ENCODE results near the gene SELENOM. TPM values are rescaled to one million over a fixed set of nuclear protein-coding genes. Genes with fewer than 3 reads are reported as not detected.
A peak's percentile ranks its signal among the peaks of the same experiment; 100 is the strongest.

Gene SELENOM
- total and polyA plus RNA-seq, 4 donors: 40.2 to 85.1 (median 46.5) TPM

DNA sequence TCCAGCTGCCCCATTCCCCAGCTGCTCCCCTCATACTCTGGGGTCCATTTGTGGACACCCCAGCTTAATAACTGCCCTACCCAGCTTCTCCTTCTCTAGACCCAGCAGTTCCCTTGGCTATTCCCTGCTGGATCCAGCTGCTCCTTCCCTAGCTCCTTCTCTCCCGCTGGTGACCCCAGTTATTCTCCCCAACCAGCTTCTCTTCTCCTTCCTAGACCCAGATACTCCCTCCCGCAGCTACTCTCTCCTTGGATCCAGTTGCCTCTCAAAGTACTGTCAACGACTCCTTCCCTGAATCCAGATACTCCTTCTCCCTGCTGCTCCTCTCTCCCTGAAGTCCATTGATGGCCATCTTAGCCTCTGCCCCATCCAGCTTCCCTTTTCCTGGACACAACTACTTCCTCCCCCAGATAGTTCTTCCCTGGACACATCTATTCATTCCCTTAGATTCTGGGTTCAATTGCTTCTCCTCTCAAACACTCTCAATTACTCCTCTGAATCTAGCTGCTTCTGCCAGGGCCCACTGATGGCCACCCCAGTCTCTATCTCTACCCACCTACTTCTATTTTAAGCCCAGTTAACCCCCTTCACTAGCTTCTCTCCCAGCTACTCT, 11.6 kb downstream of the SELENOM start:
- Histone ChIP-seq H3K27me3 (ENCODE audit: control insufficient read depth, insufficient read depth, low read length) (no peaks in the 10 kb centered on the region), H3K27ac (ENCODE audit: low read depth, low read length) (no peak overlapping the region), H3K4me3 (ENCODE audit: low read depth, low read length) (no peak overlapping the region), H3K4me1 (ENCODE audit: control insufficient read depth, insufficient read depth, low read length) (peaks cover 52% of the 10 kb centered on the region), H3K9me3 (ENCODE audit: control insufficient read depth, insufficient read depth, low read length) (no peaks in the 10 kb centered on the region), H3K36me3 (ENCODE audit: control insufficient read depth, insufficient read depth, low read length) (peaks cover 88% of the 10 kb centered on the region)
- no peak for DNase-seq (ENCODE audit: low read depth in 4 of 6, low spot score in 6 of 6)
- 99% methylated on average over 3 of the region's 3 CpGs for WGBS (ENCODE audit: insufficient coverage)

DNA sequence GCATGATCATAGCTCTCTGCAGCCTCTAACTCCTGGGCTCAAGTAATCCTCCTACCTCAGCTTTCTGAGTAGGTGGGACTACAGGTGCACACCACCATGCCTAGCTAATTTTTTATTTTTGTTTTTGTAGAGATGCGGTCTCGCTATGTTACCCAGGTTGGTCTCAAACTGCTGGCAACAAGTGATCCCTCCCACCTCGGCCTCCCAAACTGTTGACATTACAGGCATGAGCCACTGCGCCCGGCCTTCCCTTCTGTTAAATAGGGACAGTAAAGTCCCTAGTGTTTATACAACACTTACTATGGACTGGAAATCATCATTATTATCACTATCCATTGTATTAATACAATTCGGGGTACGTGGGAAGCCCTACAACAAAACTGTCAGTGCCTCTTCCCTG, 12.6 kb downstream of the SELENOM start:
- H3K36me3 ChIP-seq (ENCODE audit: control insufficient read depth, insufficient read depth, low read length): peaks cover 88% of the 10 kb centered on the region
- H3K4me1 ChIP-seq (ENCODE audit: control insufficient read depth, insufficient read depth, low read length): peaks cover 57% of the 10 kb centered on the region
- H3K27me3 ChIP-seq (ENCODE audit: control insufficient read depth, insufficient read depth, low read length): no peaks in the 10 kb centered on the region
- H3K4me3 ChIP-seq (ENCODE audit: low read depth, low read length): no peak overlapping the region
- no peak for DNase-seq (ENCODE audit: low read depth in 4 of 6, low spot score in 6 of 6)
- H3K9me3 ChIP-seq (ENCODE audit: control insufficient read depth, insufficient read depth, low read length): no peaks in the 10 kb centered on the region
- H3K27ac ChIP-seq (ENCODE audit: low read depth, low read length): no peak overlapping the region
- 97% methylated on average over 3 of the region's 7 CpGs for WGBS (ENCODE audit: insufficient coverage)

DNA sequence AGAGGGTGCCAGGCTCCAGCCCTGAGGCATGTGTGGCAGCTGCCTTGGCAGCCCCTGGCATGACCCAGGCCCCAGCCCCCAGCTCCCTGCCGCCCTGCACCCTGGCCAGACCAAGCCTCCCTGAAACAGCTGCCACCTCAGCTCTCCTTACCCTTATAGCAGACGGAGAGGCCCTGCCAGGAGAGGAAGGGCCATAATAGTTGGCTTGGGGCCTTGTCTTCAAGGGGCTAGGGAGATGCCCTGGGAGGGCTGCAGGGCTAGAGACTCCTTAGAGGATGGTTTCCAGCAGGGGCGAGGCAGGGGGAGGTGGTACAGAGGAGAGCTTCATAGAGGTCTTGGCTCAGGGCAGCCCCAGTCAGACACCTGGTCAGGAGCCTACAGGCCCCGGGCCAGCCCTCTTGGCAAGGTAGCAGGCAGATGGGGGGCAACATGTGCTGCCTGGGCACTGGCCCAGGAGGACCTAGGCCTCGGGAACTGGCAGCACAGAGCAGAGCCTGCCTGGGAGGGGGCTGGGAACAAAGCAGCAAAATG, 13.3 kb downstream of the SELENOM start:
- Histone ChIP-seq H3K4me3 (ENCODE audit: low read depth, low read length) (no peak overlapping the region), H3K9me3 (ENCODE audit: control insufficient read depth, insufficient read depth, low read length) (no peaks in the 10 kb centered on the region), H3K36me3 (ENCODE audit: control insufficient read depth, insufficient read depth, low read length) (peaks cover 90% of the 10 kb centered on the region), H3K27ac (ENCODE audit: low read depth, low read length) (no peak overlapping the region), H3K27me3 (ENCODE audit: control insufficient read depth, insufficient read depth, low read length) (no peaks in the 10 kb centered on the region), H3K4me1 (ENCODE audit: control insufficient read depth, insufficient read depth, low read length) (peaks cover 61% of the 10 kb centered on the region)
- WGBS (ENCODE audit: insufficient coverage): 57% methylated on average over 5 of the region's 5 CpGs
- peak in 1 of 6 donors; percentile 71 for DNase-seq (ENCODE audit: low read depth in 4 of 6, low spot score in 6 of 6)

DNA sequence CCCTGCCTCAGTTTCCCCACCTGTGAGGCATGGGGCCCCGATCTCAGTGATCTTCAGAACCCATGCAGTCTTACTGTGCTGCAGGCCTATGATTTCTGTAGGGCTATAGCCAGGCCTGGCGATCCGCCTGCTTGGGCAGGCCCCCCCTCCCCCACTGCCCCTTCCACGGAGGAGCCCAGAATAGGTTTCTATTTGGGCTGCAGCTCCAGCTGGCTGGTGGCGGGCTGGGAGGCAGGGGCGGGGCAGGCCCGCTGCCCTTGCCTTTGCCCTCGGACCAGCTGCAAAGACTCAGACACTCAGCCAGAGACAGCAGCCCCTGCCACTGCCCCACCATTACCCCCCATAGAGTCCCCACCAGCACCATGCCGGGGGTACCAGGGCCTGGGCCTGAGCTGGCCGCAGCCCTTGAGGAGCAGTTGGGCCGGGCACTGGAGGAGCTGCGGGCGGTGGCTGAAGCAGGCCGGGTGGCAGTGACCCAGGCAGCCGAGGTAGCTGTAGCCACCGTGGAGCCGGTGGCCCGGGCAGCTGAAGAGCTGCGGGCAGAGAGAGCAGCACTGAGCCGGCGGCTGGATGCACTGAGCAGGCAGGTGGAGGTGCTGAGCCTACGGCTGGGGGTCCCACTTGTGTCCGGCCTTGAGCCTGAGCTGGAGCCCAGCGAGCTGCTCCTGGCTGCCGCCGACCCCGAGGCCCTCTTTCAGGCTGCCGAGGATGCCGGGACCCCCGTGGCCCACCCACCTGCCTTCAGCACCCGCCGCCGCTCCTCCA, 14.1 kb downstream of the SELENOM start:
- 84% methylated on average over 23 of the region's 33 CpGs for WGBS (ENCODE audit: insufficient coverage)
- peak in 1 of 6 donors; percentile 14 for DNase-seq (ENCODE audit: low read depth in 4 of 6, low spot score in 6 of 6)
- H3K27me3 ChIP-seq (ENCODE audit: control insufficient read depth, insufficient read depth, low read length): no peaks in the 10 kb centered on the region
- no peaks in the 10 kb centered on the region for H3K9me3 ChIP-seq (ENCODE audit: control insufficient read depth, insufficient read depth, low read length)
- H3K4me1 ChIP-seq (ENCODE audit: control insufficient read depth, insufficient read depth, low read length): peaks cover 61% of the 10 kb centered on the region
- no peak overlapping the region for H3K4me3 ChIP-seq (ENCODE audit: low read depth, low read length)
- no peak overlapping the region for H3K27ac ChIP-seq (ENCODE audit: low read depth, low read length)
- peaks cover 90% of the 10 kb centered on the region for H3K36me3 ChIP-seq (ENCODE audit: control insufficient read depth, insufficient read depth, low read length)

DNA sequence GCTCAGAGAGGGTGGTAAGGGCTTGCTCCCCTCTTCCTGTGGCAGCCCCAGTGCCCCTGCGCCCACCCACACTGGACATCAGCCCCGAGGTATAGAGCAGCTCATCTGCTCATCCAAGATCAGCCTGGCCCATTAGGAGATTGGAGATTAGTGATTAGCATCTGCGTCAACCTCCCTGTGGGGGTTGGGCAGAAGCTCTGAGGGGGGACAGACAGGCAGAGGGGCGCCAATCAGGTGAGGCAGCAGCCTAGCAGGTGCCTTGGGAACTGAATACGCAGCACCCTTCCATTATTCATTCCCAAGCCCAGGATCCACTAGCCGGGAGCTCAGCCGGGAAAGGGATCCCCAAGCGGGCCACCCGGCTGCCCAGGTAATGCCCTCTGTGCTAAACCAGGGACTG, 15.2 kb downstream of the SELENOM start:
- no peak overlapping the region for H3K27ac ChIP-seq (ENCODE audit: low read depth, low read length)
- DNase-seq (ENCODE audit: low read depth in 4 of 6, low spot score in 6 of 6): peak in 1 of 6 donors; percentile 0
- H3K36me3 ChIP-seq (ENCODE audit: control insufficient read depth, insufficient read depth, low read length): peaks cover 98% of the 10 kb centered on the region
- H3K4me3 ChIP-seq (ENCODE audit: low read depth, low read length): no peak overlapping the region
- H3K4me1 ChIP-seq (ENCODE audit: control insufficient read depth, insufficient read depth, low read length): peaks cover 68% of the 10 kb centered on the region
- 100% methylated on average over 1 of the region's 9 CpGs for WGBS (ENCODE audit: insufficient coverage)
- H3K9me3 ChIP-seq (ENCODE audit: control insufficient read depth, insufficient read depth, low read length): no peaks in the 10 kb centered on the region
- no peaks in the 10 kb centered on the region for H3K27me3 ChIP-seq (ENCODE audit: control insufficient read depth, insufficient read depth, low read length)

DNA sequence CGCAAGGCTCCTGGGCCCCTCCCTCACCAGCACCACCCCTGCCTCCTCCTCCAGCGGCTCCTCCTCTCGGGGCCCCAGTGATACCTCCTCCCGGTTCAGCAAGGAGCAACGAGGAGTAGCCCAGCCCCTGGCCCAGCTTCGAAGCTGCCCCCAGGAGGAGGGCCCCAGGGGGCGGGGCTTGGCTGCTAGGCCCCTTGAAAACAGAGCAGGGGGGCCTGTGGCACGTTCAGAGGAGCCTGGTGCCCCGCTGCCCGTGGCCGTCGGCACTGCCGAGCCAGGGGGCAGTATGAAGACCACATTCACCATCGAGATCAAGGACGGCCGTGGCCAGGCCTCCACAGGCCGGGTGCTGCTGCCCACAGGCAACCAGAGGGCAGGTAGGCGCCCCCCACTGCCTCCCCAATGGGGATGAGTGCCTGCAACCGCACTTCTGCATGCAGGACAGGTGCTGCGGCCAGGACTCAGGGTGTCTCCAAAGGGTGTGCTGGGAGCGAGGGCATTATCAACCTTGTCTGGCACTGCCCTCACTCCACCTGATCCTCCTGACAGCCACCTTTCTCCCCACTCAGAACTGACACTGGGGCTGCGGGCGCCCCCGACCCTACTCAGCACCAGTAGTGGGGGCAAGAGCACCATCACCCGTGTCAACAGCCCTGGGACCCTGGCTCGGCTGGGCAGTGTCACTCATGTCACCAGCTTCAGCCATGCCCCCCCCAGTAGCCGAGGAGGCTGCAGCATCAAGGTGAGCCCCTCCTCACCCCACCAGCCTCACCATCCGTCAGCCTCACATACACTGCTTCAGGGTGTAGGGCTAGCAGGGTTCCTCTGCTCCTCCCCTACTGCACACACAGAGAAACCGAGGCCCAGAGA, 16.0 kb downstream of the SELENOM start:
- peak in 1 of 6 donors; percentile 1 for DNase-seq (ENCODE audit: low read depth in 4 of 6, low spot score in 6 of 6)
- Histone ChIP-seq H3K27ac (ENCODE audit: low read depth, low read length) (no peak overlapping the region), H3K4me1 (ENCODE audit: control insufficient read depth, insufficient read depth, low read length) (peaks cover 71% of the 10 kb centered on the region), H3K9me3 (ENCODE audit: control insufficient read depth, insufficient read depth, low read length) (no peaks in the 10 kb centered on the region), H3K27me3 (ENCODE audit: control insufficient read depth, insufficient read depth, low read length) (no peaks in the 10 kb centered on the region), H3K4me3 (ENCODE audit: low read depth, low read length) (no peak overlapping the region), H3K36me3 (ENCODE audit: control insufficient read depth, insufficient read depth, low read length) (peaks cover 91% of the 10 kb centered on the region)
- WGBS (ENCODE audit: insufficient coverage): 73% methylated on average over 29 of the region's 29 CpGs

DNA sequence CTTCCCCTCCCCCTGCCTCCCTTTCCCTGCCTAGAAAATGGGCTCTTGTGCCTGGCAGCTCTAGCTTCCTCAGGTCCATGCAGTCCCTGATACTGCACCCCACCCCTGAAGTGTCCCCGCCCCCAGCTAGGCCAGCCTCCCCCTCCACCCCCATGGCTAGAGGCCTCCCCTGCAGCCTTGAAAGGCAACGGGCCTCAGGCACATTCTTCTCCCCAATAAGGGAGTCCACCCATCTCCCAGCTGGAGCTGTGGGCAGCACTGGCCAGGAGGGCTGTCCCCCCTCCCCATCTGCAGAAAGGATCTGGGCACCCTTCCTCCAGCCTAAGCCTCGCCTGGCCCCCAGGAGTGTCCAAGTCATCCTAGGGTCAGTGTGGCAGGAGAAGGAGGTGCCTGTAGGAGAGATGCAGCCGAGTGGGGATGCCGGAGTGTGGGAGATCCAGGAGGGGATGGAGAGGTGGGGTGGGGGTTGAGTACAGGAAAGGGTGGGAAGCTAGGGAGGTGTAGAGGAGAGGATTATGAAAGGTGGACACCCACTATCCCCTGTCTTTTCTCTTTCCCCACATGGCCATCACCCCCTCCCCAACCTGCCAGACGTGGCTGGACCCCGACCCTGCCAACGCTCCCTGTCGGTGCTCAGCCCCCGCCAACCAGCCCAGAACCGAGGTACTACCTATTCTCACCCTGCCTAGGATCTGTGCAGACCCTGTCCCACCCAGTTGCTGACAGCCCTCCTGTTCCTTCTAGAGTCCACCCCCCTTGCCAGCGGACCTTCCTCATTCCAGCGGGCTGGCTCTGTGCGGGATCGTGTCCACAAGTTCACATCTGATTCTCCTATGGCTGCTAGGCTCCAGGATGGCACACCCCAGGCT, 16.9 kb downstream of the SELENOM start:
- H3K4me3 ChIP-seq (ENCODE audit: low read depth, low read length): no peak overlapping the region
- 85% methylated on average over 14 of the region's 15 CpGs for WGBS (ENCODE audit: insufficient coverage)
- H3K27me3 ChIP-seq (ENCODE audit: control insufficient read depth, insufficient read depth, low read length): no peaks in the 10 kb centered on the region
- H3K27ac ChIP-seq (ENCODE audit: low read depth, low read length): no peak overlapping the region
- H3K4me1 ChIP-seq (ENCODE audit: control insufficient read depth, insufficient read depth, low read length): peaks cover 78% of the 10 kb centered on the region
- no peaks in the 10 kb centered on the region for H3K9me3 ChIP-seq (ENCODE audit: control insufficient read depth, insufficient read depth, low read length)
- peaks cover 85% of the 10 kb centered on the region for H3K36me3 ChIP-seq (ENCODE audit: control insufficient read depth, insufficient read depth, low read length)
- peak in 1 of 6 donors; percentile 1 for DNase-seq (ENCODE audit: low read depth in 4 of 6, low spot score in 6 of 6)

DNA sequence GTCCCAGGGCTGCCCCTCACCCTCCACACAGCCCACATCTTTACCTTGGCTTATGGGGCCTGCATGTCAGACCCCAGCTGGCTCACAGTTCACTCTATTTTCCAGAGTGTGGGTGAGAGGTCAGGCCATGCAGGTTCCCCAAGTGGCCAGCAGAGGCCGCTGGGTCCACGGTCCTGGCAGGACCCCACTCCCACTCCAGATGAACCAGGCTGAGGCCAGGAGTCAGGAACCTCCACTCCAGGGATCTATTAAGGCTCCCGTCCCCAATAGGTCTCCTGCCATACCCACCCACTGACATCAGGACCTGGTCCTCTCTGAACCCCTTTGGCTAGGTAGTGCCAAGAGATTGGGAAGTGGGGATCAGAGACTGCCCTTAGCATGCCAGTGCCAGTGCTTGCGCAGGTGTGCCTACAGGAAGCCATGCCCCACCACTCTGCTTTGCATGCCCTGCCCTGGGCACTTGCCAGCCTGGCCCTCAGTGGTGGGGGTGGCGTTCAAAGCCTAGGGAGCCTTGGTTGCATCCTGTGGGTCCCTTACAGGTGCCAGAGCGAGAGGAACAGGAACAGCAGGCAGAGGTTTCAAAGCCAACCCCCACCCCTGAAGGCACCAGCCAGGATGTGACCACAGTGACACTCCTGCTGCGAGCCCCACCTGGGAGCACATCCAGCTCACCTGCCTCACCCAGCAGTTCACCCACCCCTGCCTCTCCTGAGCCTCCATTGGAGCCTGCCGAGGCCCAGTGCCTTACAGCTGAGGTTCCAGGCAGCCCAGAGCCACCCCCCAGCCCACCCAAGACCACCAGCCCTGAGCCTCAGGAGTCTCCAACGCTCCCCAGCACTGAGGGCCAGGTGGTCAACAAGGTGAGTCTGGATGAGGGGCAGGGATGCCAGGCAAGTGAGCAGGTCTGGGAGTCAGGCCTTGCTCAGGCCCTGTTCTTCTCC, 17.9 kb downstream of the SELENOM start:
- peaks cover 87% of the 10 kb centered on the region for H3K4me1 ChIP-seq (ENCODE audit: control insufficient read depth, insufficient read depth, low read length)
- peak in 2 of 6 donors; percentile 49 to 53 for DNase-seq (ENCODE audit: low read depth in 4 of 6, low spot score in 6 of 6)

More for the DNA sequence above, 17.9 kb downstream of the SELENOM start:
- no peaks in the 10 kb centered on the region for H3K9me3 ChIP-seq (ENCODE audit: control insufficient read depth, insufficient read depth, low read length)
- H3K36me3 ChIP-seq (ENCODE audit: control insufficient read depth, insufficient read depth, low read length): peaks cover 77% of the 10 kb centered on the region
- H3K4me3 ChIP-seq (ENCODE audit: low read depth, low read length): peak overlapping the region; percentile 33
- no peak overlapping the region for H3K27ac ChIP-seq (ENCODE audit: low read depth, low read length)
- H3K27me3 ChIP-seq (ENCODE audit: control insufficient read depth, insufficient read depth, low read length): no peaks in the 10 kb centered on the region
- WGBS (ENCODE audit: insufficient coverage): 99% methylated on average over 6 of the region's 9 CpGs
